CD4-positive, alpha-beta T cell treated with Interleukin-1 beta for 1 hour (primary cell): ENCODE measurements around the gene SBNO2.
"Not testable (repeated sequence)": the region's sequence is repeated elsewhere in the genome, so short reads cannot be mapped to it uniquely, and the experiment has no call there.

ENCODE experiments used
- DNase-seq, 2 donors: peaks; one replicate each; pipeline ENCODE4 v3.0.0-alpha.2; 2020 to 2022

The SBNO2 gene

GRCh38 chr19:1206150-1206863 is 32.2 kb upstream of the SBNO2 start:
- DNase-seq = no peak

- DNase-seq = peak; percentile 99
Observed at GRCh38 chr19:1205114-1206099, 31.3 kb upstream of the SBNO2 start, which contains the start of gene STK11. TSS of gene STK11 (plus strand) at chr19:1205778. CDS start at chr19:1206914, 1,136 bp downstream.

GRCh38 chr19:1200614-1201013 is 26.5 kb upstream of the SBNO2 start:
- not testable (repeated sequence) for DNase-seq

- no peak for DNase-seq
Observed at GRCh38 chr19:1199531-1199930, 25.5 kb upstream of the SBNO2 start.

- DNase-seq = peak; percentile 39 to 43
Observed at GRCh38 chr19:1189419-1189818, 15.4 kb upstream of the SBNO2 start.

- DNase-seq = no peak
Observed at GRCh38 chr19:1183543-1184172, 9.6 kb upstream of the SBNO2 start.

GRCh38 chr19:1182727-1183126 is 8.7 kb upstream of the SBNO2 start:
- DNase-seq = no peak

GRCh38 chr19:1182068-1182467 is 8.0 kb upstream of the SBNO2 start:
- DNase-seq = no peak

- no peak for DNase-seq
Observed at GRCh38 chr19:1181606-1182005, 7.5 kb upstream of the SBNO2 start.

GRCh38 chr19:1177322-1178114 is 3.5 kb upstream of the SBNO2 start:
- no peak for DNase-seq

- DNase-seq = peak in 1 of 2 donors; percentile 33
Observed at GRCh38 chr19:1173159-1173844, 766 bp downstream of the SBNO2 start.

GRCh38 chr19:1172353-1173158 is 1.5 kb downstream of the SBNO2 start:
- DNase-seq = no peak

GRCh38 chr19:1171755-1172352 is 2.2 kb downstream of the SBNO2 start:
- DNase-seq = no peak

- DNase-seq = no peak
Observed at GRCh38 chr19:1170938-1171754, 2.9 kb downstream of the SBNO2 start.

GRCh38 chr19:1169921-1170885 is 3.9 kb downstream of the SBNO2 start:
- DNase-seq = no peak

GRCh38 chr19:1169411-1169791 is 4.7 kb downstream of the SBNO2 start:
- no peak for DNase-seq

GRCh38 chr19:1168572-1169410 is 5.3 kb downstream of the SBNO2 start:
- DNase-seq = no peak
